ENCODE results near the gene ENTREP3.
A peak's percentile ranks its signal among the peaks of the same experiment; 100 is the strongest.
"Not testable (repeated sequence)": the region's sequence is repeated elsewhere in the genome, so short reads cannot be mapped to it uniquely, and the experiment has no call there.

Gene ENTREP3

GRCh38 chr1:155255243-155256007 lies at the start of gene ENTREP3:
Gene ENTREP3 (minus strand): TSS chr1:155255483. CDS start chr1:155254877, 606 bp downstream.
- peak; percentile 85 for DNase-seq

- no peak for DNase-seq
Measured at GRCh38 chr1:155304558-155305063, 49.3 kb upstream of the ENTREP3 start.

GRCh38 chr1:155301342-155301841 lies 46.1 kb upstream of the ENTREP3 start, which contains the start of gene PKLR:
Gene PKLR (minus strand): TSS chr1:155301438. CDS start chr1:155301395, 43 bp downstream.
- DNase-seq: no peak

- no peak for DNase-seq
Measured at GRCh38 chr1:155300553-155301329, 45.5 kb upstream of the ENTREP3 start.

GRCh38 chr1:155300024-155300423 lies 44.7 kb upstream of the ENTREP3 start:
- no peak for DNase-seq

- no peak for DNase-seq
Measured at GRCh38 chr1:155297384-155297783, 42.1 kb upstream of the ENTREP3 start.

- DNase-seq: no peak
Measured at GRCh38 chr1:155296661-155297060, 41.4 kb upstream of the ENTREP3 start.

- no peak for DNase-seq
Measured at GRCh38 chr1:155295942-155296267, 40.6 kb upstream of the ENTREP3 start.

GRCh38 chr1:155295183-155295941 lies 40.1 kb upstream of the ENTREP3 start:
- DNase-seq: no peak

GRCh38 chr1:155294520-155295182 lies 39.4 kb upstream of the ENTREP3 start:
- DNase-seq: no peak

- no peak for DNase-seq
Measured at GRCh38 chr1:155293086-155293749, 37.9 kb upstream of the ENTREP3 start.

- DNase-seq: not testable (repeated sequence)
Measured at GRCh38 chr1:155291006-155291405, 35.7 kb upstream of the ENTREP3 start.

- no peak for DNase-seq
Measured at GRCh38 chr1:155287987-155288543, 32.8 kb upstream of the ENTREP3 start.

- DNase-seq: no peak
Measured at GRCh38 chr1:155286544-155286943, 31.3 kb upstream of the ENTREP3 start.

GRCh38 chr1:155285631-155286044 lies 30.4 kb upstream of the ENTREP3 start:
- DNase-seq: no peak

- DNase-seq: no peak
Measured at GRCh38 chr1:155285063-155285462, 29.8 kb upstream of the ENTREP3 start.

GRCh38 chr1:155284476-155284875 lies 29.2 kb upstream of the ENTREP3 start:
- no peak for DNase-seq

GRCh38 chr1:155282488-155283091 lies 27.3 kb upstream of the ENTREP3 start:
- no peak for DNase-seq

- no peak for DNase-seq
Measured at GRCh38 chr1:155279268-155279667, 24.0 kb upstream of the ENTREP3 start.

GRCh38 chr1:155278689-155279160 lies 23.4 kb upstream of the ENTREP3 start:
- no peak for DNase-seq

Data from activated CD4-positive, alpha-beta T cell treated with anti-CD3 and anti-CD28 coated beads, Interleukin-2, amount 50 U/mL, for 16 hours (primary cell).